IPS-NIHi7 (cell line): ENCODE results near the gene ITPRIPL1.

ENCODE experiments used
- DNase-seq: peaks from one replicate; pipeline ENCODE4 v3.0.0; 2012; ENCODE audit warnings: mixed read lengths; ENCODE audit errors: extremely low spot score

The ITPRIPL1 gene

DNA sequence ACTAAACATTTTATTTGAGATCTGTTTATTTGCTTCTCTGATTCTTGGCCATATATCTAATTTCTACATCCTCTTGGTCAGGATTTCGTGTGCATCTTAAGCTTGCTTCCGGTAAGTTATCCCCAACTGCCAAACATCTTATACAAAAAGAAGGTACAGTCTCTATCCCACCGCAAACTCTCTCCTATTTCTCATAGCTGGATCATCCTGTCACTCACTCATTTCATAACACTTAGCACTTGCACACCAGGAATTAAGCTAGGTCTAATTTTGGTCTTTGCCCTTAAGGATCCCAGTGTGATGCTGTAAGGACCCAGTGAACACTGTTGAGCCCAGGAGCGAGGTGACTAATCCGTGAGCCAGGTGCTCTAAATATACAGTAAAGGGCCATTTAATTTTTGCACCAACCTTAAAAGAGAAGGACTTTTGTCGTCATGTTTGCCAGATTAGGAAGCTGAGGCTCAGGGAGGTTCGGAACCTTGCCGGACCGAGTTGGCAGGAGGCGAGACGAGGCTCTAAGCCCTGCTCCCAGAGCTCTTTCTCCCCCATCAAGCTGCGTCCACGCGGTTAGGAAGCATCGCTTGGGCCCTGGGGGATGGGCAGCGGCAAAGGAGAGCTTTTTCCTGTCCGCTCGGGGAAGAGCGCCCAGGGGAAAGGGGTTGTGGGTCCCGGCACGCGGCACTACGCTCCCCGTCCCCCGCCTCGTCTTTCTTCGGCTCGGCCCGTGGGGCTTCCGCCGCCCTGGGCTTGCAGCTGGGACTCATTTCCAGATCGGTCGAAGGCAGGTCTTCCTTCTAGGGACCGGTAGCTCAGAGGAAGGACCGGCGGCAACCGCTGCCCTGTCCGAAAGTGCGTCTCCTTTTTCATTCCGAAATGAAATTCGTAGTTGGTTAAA is 4.1 kb upstream of the ITPRIPL1 start:
- DNase-seq = peak; percentile 35

DNA sequence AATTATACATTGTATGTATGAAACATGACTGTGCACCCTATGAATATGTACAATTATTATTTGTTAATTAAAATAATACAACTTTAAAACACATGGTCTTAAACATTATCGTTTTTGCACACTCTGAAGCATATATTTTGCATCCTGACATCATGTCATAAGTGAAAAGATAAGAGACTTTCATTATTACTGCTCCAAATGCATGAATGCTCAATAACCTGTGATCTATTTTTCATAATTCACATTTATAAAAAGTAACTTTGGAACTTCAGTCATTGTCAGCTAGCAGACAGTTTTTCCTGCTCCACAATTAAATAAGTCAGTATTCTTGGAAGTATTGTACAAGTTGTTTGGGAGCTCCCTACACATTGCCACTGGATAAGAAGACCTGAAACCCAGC is 1.3 kb upstream of the ITPRIPL1 start:
- no peak for DNase-seq

GRCh38 chr2:96324721-96325040 is 436 bp upstream of the ITPRIPL1 start:
- no peak for DNase-seq

DNA sequence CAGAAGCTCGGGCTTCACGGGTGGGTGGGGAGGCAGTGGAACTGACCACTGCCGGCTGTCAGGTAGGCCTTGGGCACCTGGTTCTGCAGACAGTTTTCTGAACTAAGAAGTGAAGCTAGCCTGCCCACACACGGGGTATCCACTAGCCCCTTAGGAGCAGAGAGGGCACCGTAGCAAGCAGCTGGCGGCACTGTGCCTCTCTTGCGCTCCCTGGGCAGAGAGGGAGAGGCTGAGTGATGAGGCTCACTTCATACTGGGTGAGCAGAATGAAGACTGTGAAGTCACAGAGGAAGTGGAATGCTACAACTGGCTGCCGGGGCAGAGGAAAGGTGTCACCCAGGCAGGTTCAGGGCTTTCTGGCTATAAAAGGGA is 753 bp downstream of the ITPRIPL1 start:
- no peak for DNase-seq

GRCh38 chr2:96326564-96326963 is 1.4 kb downstream of the ITPRIPL1 start:
- no peak for DNase-seq

DNA sequence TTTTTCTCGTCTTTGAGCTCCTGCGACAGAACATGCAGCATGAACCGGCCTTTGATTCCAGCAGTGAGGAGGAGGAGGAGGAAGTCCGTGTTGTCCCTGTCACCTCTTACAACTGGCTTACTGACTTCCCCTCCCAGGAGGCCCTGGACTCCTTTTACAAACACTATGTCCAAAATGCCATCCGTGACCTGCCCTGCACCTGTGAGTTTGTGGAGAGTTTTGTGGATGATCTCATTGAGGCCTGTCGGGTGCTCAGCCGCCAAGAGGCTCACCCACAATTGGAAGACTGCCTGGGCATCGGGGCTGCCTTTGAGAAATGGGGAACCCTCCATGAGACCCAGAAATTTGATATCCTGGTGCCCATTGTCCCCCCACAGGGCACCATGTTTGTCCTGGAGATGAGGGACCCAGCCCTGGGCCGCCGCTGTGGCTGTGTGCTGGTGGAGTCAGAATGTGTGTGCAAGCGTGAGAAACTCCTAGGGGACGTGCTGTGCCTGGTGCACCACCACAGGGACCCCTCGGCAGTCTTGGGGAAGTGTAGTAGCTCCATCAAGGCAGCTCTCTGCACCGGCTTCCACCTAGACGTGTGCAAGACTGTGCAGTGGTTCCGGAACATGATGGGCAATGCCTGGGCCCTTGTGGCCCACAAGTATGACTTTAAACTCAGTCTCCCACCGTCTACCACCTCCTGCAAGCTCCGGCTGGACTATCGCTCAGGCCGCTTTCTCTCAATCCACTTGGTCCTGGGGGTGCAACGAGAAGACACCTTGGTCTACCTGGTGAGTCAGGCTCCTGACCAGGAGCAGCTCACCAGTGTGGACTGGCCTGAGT is 2.1 kb downstream of the ITPRIPL1 start:
- no peak for DNase-seq

DNA sequence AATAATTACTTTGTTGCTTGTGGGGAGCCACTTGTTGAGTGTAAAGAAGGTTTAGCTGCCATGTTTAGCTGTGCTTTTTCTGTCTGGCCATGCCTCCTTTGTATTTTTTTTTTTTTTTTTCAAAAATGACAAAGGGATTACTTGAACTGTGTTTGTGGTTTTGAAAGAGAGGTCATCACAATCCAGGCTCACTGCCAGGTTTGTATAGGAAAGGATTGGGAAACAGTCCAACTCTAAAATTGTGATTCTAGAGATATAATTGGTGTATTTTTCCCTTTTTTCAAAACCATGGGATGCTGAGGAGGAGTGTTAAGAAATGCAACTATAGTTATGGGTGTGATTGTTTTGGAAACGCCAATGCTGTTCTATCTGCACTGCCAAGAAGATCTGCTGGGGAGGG is 4.3 kb downstream of the ITPRIPL1 start:
- no peak for DNase-seq

GRCh38 chr2:96329874-96330273 is 4.8 kb downstream of the ITPRIPL1 start:
- no peak for DNase-seq

DNA sequence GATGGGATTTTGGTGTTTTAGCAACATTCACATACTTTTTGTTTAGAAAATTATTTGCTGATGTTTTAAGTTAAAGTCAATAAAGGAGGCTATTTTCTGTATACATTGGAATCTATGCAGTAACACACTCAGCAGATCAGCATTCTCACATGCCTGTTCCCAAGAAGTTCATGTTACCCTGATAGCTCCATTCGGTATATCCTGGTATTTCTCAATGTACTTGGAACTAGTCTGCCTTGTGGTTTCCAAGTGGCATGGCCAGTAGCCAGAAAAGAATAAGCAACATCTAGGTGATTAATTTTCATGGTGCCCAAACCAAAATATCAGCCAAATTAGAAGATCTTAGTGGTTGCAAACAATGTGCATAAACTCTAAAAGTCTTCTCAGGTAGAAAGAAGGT is 5.3 kb downstream of the ITPRIPL1 start:
- no peak for DNase-seq

GRCh38 chr2:96333708-96334107 is 8.6 kb downstream of the ITPRIPL1 start:
- DNase-seq = no peak

DNA sequence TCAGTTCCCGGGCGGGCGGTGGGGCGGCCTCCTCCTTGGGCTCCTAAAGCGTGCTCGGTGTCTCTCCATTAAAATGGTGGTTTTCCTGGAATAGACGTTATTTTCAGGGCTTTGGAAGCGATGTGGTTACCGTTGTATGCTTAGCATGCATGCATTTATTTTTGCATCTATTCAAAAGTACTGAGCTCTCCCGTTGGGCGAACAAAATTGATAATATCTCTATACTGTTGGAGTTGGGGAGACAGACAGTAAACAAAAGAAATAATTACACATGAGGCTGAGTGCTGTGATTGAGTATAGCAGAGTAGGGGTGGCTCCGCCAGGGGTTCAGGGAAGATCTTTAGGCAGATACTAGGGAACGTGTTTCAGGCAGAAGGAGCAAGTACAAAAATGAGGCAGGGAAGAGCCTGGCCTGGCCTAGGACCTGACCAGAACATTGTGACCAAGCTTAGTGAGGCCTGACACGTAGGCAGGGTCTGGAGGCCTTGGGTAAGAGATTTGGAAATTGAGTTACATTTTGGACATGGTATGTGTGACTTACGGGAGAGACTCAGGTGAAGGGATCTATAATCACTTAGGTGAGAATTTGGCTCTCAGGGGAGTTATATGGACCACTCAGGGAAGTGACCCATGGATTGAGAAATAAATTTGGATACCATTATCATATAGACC is 11.1 kb downstream of the ITPRIPL1 start:
- no peak for DNase-seq

GRCh38 chr2:96336873-96337272 is 11.8 kb downstream of the ITPRIPL1 start:
- no peak for DNase-seq

DNA sequence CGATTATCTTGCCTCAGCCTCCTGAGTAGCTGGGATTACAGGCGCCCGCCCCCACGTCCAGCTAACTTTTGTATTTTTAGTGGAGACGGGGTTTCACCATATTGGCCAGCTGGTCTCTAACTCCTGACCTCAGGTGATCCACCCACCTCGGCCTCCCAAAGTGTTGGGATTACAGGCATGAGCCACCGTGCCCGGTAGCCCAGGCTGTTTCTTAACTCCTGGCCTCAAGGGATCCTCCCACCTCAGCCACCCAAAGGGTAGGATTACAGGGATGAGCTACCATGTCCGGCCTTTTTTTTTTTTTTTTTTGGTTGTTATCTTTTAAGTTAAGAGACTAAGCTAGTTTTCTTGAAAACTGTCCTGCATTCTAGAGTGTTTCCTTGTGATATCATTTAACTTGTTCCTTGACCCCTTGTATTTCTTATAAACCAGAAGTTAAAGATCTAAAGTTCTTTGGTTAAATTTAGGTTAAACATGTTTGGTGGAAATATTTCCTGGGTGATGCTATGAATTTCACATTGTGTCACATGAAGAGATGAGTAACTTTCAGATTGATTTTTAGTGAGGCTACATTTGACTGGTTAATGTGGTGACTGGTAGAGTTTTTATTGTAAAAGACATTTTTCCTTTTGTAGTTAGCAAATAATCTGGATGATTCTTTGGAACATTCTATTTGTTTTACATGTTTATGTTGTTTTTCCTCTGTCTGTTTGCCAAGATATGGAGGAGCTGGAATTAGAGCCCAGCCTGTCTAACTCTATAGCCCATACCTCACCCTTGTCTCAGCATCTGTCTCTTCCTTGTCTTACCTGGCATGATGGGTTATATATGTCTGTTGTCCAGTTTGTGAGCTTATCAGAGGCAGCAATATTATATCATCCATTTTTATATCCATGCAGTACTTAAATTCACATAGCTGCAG is 15.6 kb downstream of the ITPRIPL1 start:
- no peak for DNase-seq

- no peak for DNase-seq
These were observed 16.5 kb downstream of the ITPRIPL1 start for GRCh38 chr2:96341641-96342040.

DNA sequence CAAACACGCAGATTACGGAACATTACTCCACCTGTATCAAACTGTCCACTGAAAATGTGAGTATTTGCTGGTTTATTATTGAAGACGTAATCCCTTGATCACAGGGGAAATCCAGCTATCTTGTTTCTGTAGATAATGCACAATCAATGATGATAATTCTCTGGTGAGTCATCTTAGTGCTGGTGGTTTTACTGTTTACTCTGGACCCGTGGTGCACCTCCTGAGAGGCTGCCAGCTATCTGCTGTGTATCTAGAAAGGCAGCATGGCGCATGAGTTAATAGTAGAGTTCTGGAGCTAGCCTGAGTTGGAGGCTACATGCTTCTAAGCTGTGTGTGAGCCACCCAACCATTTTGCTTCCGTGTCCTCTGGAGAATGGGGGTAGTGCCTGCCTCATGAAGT is 17.0 kb downstream of the ITPRIPL1 start:
- no peak for DNase-seq

- DNase-seq = no peak
These were observed 18.9 kb downstream of the ITPRIPL1 start for GRCh38 chr2:96344011-96344410.

DNA sequence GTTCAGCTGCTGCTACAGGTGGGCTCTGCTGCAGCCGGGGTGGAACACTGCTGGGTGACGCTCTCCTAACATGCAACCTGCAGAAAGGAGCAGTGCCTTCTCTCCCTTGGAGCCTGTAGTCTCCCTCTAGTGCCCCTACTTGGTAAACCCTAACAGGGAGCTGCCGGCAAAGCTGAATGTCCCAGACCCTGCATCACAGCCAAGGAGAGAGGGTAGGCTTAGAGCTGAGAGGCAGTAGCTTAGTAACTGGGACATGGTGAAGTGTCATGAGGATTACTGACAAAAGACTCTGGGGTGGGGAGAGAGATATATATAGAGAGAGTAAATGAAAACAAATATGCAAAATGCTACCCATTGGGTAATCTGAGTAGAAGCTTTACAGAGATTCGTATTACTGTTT is 20.3 kb downstream of the ITPRIPL1 start:
- peak; percentile 47 for DNase-seq

- DNase-seq = no peak
These were observed 20.8 kb downstream of the ITPRIPL1 start for GRCh38 chr2:96345868-96346462.

- no peak for DNase-seq
These were observed 22.3 kb downstream of the ITPRIPL1 start for GRCh38 chr2:96347395-96347794.

DNA sequence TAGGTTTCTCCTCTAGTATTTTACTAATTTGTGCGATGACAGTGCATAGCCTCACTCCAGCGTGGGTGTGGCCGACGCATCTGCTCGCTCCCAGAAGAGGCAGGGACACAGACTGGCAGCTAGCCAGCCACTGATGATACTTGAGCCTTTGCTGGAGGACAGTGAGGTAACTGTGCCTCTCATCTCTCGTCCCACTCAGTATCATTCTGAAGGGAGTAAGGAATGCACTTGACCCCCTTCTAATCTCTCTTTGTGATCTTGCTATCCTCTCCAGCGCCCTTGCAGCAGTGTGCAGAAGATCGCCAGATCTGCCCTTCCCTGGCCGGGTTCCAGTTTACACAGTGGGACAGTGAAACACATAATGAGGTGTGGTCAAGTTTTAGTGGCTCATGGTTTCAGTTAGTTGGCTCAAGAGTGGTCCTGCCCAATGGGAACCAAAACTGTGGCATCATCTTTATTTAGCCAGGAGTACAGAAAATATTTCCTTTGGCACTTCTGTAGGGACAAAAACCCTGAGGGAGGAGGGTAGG is 28.0 kb downstream of the ITPRIPL1 start:
- no peak for DNase-seq

GRCh38 chr2:96353606-96354101 is 28.5 kb downstream of the ITPRIPL1 start:
- no peak for DNase-seq
